Sigmoid colon (tissue), 4 donors: Measurements from ENCODE around the gene TMEM214.

Experiments
- CTCF ChIP-seq, 4 experiments: fragments of 450-650 bp in 3 of 4; fragments of 200-600 bp in 1 of 4; IDR thresholded peaks; one replicate each; pipeline ENCODE4 v1.5.1; 2016 to 2019; ENCODE audit warnings: antibody characterized with exemption in 4 of 4, mild to moderate bottlenecking in 3 of 4, moderate library complexity in 2 of 4
- EP300 ChIP-seq, 4 donors: sonication (generic); formaldehyde crosslinking; IDR thresholded peaks; one replicate each; pipeline ENCODE4 v1.6.1; 2017; ENCODE audit warnings: antibody characterized with exemption in 4 of 4
- POLR2A ChIP-seq, 2 donors: fragments of 450-650 bp; IDR thresholded peaks; one replicate each; pipeline ENCODE4 v1.6.1; 2016; ENCODE audit warnings: antibody characterized with exemption in 2 of 2, mild to moderate bottlenecking in 2 of 2, moderate library complexity in 2 of 2
- POLR2AphosphoS5 ChIP-seq, 4 donors: sonication (generic); formaldehyde crosslinking; IDR thresholded peaks; one replicate each; pipeline ENCODE4 v1.6.1; 2017; ENCODE audit warnings: antibody characterized with exemption in 4 of 4

GRCh38 chr2:27069961-27070618 is 37.3 kb downstream of the TMEM214 start:
- no peak for TF ChIP-seq CTCF (IDR thresholded peaks at IDR 0.05)
- TF ChIP-seq POLR2A (IDR thresholded peaks at IDR 0.05): no peak
- no peak for TF ChIP-seq POLR2AphosphoS5 (IDR thresholded peaks at IDR 0.05)
- TF ChIP-seq EP300 (IDR thresholded peaks at IDR 0.05): no peak
